ENCODE results near the gene PTDSS2. TPM values are rescaled to one million over a fixed set of nuclear protein-coding genes. Genes with fewer than 3 reads are reported as not detected.

PTDSS2 gene
- polyA plus RNA-seq, 2 of the 4 experiments (the other 2 are of a cell fraction) = 23.4 to 38.9 TPM

- TF ChIP-seq REST (IDR thresholded peaks at IDR 0.05) (no peak), BCL3 (IDR thresholded peaks at IDR 0.05) (no peak), KDM1A (IDR thresholded peaks at IDR 0.05; ENCODE audit: low read depth) (no peak)
These were observed 81.9 kb downstream of the PTDSS2 start (continued) for GRCh38 chr11:531919-532526.

DNA sequence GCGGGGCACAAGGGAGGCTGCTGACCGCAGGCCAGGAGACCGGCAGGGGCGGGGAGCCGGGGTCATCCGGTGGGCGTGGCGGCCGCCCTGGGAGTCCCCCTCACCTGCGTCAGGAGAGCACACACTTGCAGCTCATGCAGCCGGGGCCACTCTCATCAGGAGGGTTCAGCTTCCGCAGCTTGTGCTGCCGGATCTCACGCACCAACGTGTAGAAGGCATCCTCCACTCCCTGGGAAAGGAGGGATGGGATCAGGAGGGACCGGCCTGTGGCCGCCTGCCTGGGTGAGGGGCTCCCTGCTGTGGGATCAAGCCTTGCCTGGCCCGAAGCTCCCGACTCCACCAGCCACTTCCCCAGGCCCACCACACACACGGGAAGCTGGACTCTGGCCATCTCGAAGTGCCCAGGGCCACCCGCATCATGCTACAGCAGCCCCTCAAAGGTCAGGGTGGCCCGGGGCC, 82.5 kb downstream of the PTDSS2 start:
- H3K4me1 ChIP-seq = peaks cover 12% of the 10 kb centered on the region
- CTCF ChIA-PET = interaction anchor here (1.1 to 5.8 kb wide), 6 partner anchors 11 to 191 kb away, joined by 3 to 40 read pairs (median 5); no protein-coding TSS in a partner anchor
- DNase-seq (ENCODE audit: low read depth in 1 of 2, low spot score in 1 of 2) (no peak), ATAC-seq (no peak), FAIRE-seq (no peak)
- 92% methylated on average over 10 of the region's 23 CpGs for WGBS (ENCODE audit: missing lambda C conversion rate)
- H3K4me3 ChIP-seq = no peak overlapping the region
- no peaks in the 10 kb centered on the region for H3K9me3 ChIP-seq
- TF ChIP-seq BCL3 (IDR thresholded peaks at IDR 0.05) (no peak), CBX8 (IDR thresholded peaks at IDR 0.05) (no peak), ZFP36 (IDR thresholded peaks at IDR 0.05; ENCODE audit: borderline replicate concordance, partially characterized antibody) (no peak), EHMT2 (IDR thresholded peaks at IDR 0.05; ENCODE audit: low read depth) (no peak), FOSB (CRISPR knock-in tag; IDR thresholded peaks at IDR 0.05) (no peak), RAD21 (conservative IDR thresholded peaks at IDR 0.05 in 1 of 2, IDR thresholded peaks at IDR 0.05 in 1 of 2) (no peak), KDM1A (IDR thresholded peaks at IDR 0.05; ENCODE audit: low read depth) (no peak), ZC3H11A (IDR thresholded peaks at IDR 0.05) (no peak), PHF8 (IDR thresholded peaks at IDR 0.05; ENCODE audit: borderline replicate concordance, low read depth) (no peak), GATA3 (IDR thresholded peaks at IDR 0.05; ENCODE audit: borderline replicate concordance) (no peak), RNF2 (IDR thresholded peaks at IDR 0.05; ENCODE audit: borderline replicate concordance, low read depth) (no peak)
- no peak overlapping the region for H3K27ac ChIP-seq
- no peak overlapping the region for H3K4me2 ChIP-seq
- POLR2A ChIA-PET = interaction anchor here (0.6 kb wide), 1 partner anchor 278 kb away, joined by 4 read pairs; no protein-coding TSS in a partner anchor

DNA sequence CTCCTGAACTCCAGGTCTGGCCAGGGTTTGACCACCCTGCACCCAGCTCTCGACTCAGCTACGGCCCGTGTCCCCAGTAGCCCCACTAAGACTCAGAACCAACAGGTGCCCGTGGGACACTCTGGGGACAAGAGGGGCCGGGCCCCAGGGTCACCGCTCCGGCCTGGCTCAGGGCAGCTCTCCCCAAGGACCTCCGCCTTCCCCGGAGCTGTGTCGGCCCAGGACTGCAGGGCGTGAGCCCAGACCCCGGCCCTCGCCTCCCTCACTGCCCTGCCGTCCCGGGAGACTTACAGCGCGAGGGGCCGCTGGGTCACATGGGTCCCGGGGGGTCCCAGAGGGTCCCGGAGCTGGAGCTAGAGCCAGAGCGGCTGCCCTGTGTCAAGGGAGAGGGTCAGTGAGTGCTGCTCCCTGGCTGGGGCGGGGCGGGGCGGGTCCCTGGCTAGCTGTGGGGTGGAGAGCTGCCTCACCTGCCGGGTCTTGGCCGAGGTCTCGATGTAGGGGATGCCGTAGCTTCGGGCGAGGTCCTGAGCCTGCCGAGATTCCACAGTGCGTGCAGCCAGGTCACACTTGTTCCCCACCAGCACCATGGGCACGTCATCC, 83.0 kb downstream of the PTDSS2 start:
- Histone ChIP-seq H3K4me2 (no peak overlapping the region), H3K4me3 (no peak overlapping the region), H3K27ac (no peak overlapping the region), H3K9me3 (no peaks in the 10 kb centered on the region), H3K4me1 (peaks cover 12% of the 10 kb centered on the region)
- ChIA-PET CTCF (interaction anchor here (1.1 to 5.8 kb wide), 6 partner anchors 12 to 190 kb away, joined by 3 to 40 read pairs (median 5); no protein-coding TSS in a partner anchor), POLR2A (interaction anchor here (0.6 kb wide), 1 partner anchor 278 kb away, joined by 4 read pairs; no protein-coding TSS in a partner anchor)
- no peak for TF ChIP-seq BHLHE40 (IDR thresholded peaks at IDR 0.05; ENCODE audit: low read depth, low read length)
- TF ChIP-seq MAFK (IDR thresholded peaks at IDR 0.05; ENCODE audit: partially characterized antibody) = no peak
- no peak for TF ChIP-seq CBX2 (IDR thresholded peaks at IDR 0.05; ENCODE audit: borderline replicate concordance, low read depth)
- TF ChIP-seq, protein P1, sequence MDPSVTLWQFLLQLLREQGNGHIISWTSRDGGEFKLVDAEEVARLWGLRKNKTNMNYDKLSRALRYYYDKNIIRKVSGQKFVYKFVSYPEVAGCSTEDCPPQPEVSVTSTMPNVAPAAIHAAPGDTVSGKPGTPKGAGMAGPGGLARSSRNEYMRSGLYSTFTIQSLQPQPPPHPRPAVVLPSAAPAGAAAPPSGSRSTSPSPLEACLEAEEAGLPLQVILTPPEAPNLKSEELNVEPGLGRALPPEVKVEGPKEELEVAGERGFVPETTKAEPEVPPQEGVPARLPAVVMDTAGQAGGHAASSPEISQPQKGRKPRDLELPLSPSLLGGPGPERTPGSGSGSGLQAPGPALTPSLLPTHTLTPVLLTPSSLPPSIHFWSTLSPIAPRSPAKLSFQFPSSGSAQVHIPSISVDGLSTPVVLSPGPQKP (IDR thresholded peaks at IDR 0.05; ENCODE audit: low read depth, low read length) = no peak
- no peak for TF ChIP-seq PHF8 (IDR thresholded peaks at IDR 0.05; ENCODE audit: borderline replicate concordance, low read depth)
- FAIRE-seq (no peak), DNase-seq (ENCODE audit: low read depth in 1 of 2, low spot score in 1 of 2) (no peak), ATAC-seq (no peak)
- WGBS (ENCODE audit: missing lambda C conversion rate) = 96% methylated on average over 9 of the region's 33 CpGs
